ENCODE results near the gene CAPN6.

DNA sequence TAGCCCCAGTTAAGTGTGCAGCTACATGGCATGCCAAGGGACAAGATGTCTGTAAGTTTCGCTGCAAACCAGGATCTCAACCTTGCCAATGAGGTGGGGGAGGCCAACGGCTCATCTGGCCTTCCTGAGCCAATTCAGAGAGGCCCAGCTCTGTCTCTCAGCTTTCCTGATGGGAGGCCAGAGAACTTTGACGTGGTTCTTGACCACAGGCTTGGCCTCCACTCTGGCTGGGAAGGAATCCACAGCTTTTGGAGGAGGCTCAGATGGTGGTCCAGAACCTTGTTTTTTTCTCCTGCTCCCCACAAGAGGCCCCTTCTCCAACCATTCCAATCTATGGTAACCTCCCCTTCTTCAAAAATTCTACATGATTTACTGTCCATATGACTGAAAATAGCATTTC lies 9.8 kb downstream of the CAPN6 start:
- TF ChIP-seq CTCF (IDR thresholded peaks at IDR 0.05) = no peak
- TF ChIP-seq POLR2A (IDR thresholded peaks at IDR 0.05) = no peak
- TF ChIP-seq POLR2AphosphoS5 (IDR thresholded peaks at IDR 0.05; ENCODE audit: insufficient read depth in 1 of 2, low read depth in 1 of 2) = no peak
